HCT116 (cell line): ENCODE data around the gene FAM163B.

ENCODE experiments used
- EZH2phosphoT487 ChIP-seq: fragments of 200-600 bp; IDR thresholded peaks from 2 replicates; pipeline ENCODE4 v1.6.1; 2018; ENCODE audit warnings: antibody characterized with exemption, borderline replicate concordance
- POLR2A ChIP-seq: IDR thresholded peaks from 2 replicates; pipeline ENCODE4 v1.7.0; 2011; ENCODE audit warnings: borderline replicate concordance; ENCODE audit not compliant: insufficient read depth, insufficient read length; ENCODE audit errors: extremely low read depth
- POLR2AphosphoS5 ChIP-seq: IDR thresholded peaks from 2 replicates; pipeline ENCODE4 v1.6.1; 2011; ENCODE audit warnings: mild to moderate bottlenecking, low read depth, low read length, moderate library complexity
- SIN3A ChIP-seq: IDR thresholded peaks from 2 replicates; pipeline ENCODE4 v1.6.1; 2012; ENCODE audit warnings: low read depth
- TCF7L2 ChIP-seq: IDR thresholded peaks from 2 replicates; pipeline ENCODE4 v1.7.0; 2011; ENCODE audit warnings: borderline replicate concordance, inconsistent platforms; ENCODE audit not compliant: insufficient read depth, insufficient read length; ENCODE audit errors: extremely low read depth
- TF ChIP-seq, protein P1 (sequence below), 3 experiments: fragments of 200-600 bp in 1 of 3; sonication (generic) in 1 of 3; IDR thresholded peaks in 2 of 3; conservative IDR thresholded peaks in 1 of 3; 2 replicates each; pipeline ENCODE4 v1.5.1; 2012 to 2017; ENCODE audit warnings: low read depth in 2 of 3, low read length in 2 of 3, antibody characterized with exemption in 1 of 3, borderline replicate concordance in 1 of 3, control low read depth in 1 of 3, mild to moderate bottlenecking in 1 of 3, mixed read lengths in 1 of 3, mixed run types in 1 of 3, moderate library complexity in 1 of 3; ENCODE audit not compliant: insufficient read depth in 1 of 3
- TF ChIP-seq, protein P2 (sequence below): IDR thresholded peaks from 2 replicates; pipeline ENCODE4 v1.6.1; 2012

DNA sequence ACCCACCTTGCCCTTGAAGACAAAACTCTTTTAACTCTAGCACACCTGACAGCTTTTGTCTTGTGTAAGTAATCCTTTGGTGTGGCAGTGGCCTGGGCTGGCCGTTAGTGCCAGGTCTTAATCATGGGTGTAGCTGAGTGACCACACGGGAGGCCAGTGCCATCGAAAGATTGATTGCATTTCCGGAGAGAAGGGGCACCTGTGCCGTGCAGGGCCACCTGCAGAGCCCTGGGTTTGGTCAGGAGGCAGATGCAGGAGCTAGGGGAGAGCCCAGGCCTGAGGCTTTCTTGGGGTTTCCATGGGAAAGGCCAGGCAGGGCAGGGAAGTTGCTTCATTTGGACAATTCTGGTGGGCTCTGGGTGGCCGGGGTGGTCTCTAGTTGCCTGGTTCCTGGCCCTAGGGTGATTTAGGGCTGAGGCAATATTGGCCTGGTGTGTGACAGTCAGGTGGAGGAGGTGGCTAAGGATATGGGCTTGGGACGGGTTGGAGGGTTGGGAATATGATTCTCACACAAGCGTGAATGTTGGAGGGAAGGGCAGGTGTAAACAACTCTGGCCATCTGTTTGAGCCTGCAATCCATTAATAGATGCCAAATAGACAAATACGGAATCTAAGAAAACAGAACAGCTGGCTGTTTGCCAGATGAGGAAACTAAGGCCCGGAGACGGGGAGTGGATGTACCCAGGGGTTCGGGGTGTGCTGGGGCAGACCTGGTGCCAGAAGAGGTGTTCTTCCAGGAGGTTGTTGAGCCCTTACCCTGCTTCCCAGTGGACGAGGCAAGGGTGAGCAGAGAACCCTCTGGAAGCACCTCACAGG is 31.6 kb upstream of the FAM163B start:
- TF ChIP-seq EZH2phosphoT487 = no peak
- TF ChIP-seq, protein P1, sequence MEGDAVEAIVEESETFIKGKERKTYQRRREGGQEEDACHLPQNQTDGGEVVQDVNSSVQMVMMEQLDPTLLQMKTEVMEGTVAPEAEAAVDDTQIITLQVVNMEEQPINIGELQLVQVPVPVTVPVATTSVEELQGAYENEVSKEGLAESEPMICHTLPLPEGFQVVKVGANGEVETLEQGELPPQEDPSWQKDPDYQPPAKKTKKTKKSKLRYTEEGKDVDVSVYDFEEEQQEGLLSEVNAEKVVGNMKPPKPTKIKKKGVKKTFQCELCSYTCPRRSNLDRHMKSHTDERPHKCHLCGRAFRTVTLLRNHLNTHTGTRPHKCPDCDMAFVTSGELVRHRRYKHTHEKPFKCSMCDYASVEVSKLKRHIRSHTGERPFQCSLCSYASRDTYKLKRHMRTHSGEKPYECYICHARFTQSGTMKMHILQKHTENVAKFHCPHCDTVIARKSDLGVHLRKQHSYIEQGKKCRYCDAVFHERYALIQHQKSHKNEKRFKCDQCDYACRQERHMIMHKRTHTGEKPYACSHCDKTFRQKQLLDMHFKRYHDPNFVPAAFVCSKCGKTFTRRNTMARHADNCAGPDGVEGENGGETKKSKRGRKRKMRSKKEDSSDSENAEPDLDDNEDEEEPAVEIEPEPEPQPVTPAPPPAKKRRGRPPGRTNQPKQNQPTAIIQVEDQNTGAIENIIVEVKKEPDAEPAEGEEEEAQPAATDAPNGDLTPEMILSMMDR (IDR thresholded peaks at IDR 0.05 in 2 of 3, conservative IDR thresholded peaks at IDR 0.05 in 1 of 3; ENCODE audit: borderline replicate concordance in 1 of 3, insufficient read depth in 1 of 3, low read depth in 2 of 3, low read length in 2 of 3) = no peak
- TF ChIP-seq, protein P2, sequence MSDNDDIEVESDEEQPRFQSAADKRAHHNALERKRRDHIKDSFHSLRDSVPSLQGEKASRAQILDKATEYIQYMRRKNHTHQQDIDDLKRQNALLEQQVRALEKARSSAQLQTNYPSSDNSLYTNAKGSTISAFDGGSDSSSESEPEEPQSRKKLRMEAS = no peak
- TF ChIP-seq POLR2A = no peak
- no peak for TF ChIP-seq POLR2AphosphoS5
- no peak for TF ChIP-seq TCF7L2
- TF ChIP-seq SIN3A = no peak
